ENCODE results near the gene SH3PXD2A.

DNA sequence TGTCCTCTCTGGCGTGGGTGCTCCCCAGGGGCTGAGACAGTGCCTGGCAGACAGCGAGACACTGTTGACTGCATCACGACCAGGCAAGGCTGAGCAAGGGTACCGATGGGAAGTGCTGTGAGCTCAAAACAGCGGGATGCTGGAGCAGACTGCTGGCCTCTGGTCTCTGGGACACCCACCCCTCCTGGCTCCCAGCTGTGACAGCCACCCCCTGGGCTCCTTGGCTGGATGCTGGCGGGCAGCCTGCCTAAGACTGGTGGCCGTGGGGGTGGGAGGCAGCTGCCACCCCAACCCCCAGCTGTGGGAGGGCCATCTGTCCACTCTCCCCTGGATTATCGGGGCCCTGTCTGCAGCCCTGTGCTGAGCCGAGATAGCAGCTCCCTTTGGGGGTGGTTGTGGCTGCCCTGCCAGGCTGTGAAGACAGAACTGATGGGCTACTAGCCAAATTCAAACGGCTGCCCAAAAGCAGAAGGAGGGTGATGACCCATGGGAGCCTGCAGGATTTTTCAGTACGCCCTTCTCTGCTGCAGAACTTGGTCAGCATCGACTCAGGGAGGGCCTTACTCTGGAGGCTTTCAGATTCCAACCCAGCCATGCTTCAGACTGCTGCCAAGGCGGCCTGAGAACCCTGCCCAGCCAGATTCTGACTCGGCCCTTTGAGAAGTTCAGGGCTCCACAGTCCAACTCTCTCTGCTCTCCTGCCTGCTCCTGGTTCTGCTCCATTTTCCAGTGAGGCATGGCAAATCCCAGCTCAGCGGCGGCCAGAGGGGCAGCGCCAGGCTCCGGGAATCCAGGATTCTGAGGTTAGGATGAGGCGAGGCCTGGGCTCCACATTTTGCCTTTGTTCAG is 236.6 kb downstream of the SH3PXD2A start:
- TF ChIP-seq, protein P1, sequence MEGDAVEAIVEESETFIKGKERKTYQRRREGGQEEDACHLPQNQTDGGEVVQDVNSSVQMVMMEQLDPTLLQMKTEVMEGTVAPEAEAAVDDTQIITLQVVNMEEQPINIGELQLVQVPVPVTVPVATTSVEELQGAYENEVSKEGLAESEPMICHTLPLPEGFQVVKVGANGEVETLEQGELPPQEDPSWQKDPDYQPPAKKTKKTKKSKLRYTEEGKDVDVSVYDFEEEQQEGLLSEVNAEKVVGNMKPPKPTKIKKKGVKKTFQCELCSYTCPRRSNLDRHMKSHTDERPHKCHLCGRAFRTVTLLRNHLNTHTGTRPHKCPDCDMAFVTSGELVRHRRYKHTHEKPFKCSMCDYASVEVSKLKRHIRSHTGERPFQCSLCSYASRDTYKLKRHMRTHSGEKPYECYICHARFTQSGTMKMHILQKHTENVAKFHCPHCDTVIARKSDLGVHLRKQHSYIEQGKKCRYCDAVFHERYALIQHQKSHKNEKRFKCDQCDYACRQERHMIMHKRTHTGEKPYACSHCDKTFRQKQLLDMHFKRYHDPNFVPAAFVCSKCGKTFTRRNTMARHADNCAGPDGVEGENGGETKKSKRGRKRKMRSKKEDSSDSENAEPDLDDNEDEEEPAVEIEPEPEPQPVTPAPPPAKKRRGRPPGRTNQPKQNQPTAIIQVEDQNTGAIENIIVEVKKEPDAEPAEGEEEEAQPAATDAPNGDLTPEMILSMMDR (IDR thresholded peaks at IDR 0.05), result no peak
- no peak for TF ChIP-seq POLR2A (IDR thresholded peaks at IDR 0.05)

Measured in sigmoid colon (tissue), 3 donors.